Measurements from ENCODE around the gene PPP1R1B. TPM values are rescaled to one million over a fixed set of nuclear protein-coding genes. Genes with fewer than 3 reads are reported as not detected.
A peak's percentile ranks its signal among the peaks of the same experiment; 100 is the strongest.

PPP1R1B gene
- total RNA-seq, 1 donor: not detected

DNA sequence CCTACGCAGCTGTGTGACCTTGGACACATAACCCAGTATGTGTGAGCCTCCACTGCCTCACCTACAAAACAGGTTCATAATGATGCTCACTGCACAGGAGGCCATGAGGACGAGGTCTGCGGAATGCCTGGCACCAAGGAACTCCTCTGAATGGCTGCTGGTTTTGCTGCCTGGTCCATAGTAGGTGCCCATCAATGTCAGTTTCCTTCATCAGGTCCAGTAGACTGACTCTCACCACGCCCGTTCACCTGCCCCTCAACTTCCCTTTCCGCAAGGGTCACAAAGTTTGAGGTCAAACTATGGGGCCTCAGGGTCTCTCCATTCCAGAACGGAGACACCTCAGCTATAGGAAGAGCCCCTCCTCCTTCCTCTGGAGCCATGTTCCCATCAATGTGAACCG is 50.3 kb downstream of the PPP1R1B start:
- H3K27ac ChIP-seq (ENCODE audit: low read depth, low read length): no peak overlapping the region
- TF ChIP-seq CTCF (IDR thresholded peaks at IDR 0.05; ENCODE audit: extremely low read depth, low read depth, low read length): no peak
- peaks cover 8% of the 10 kb centered on the region for H4K20me1 ChIP-seq (ENCODE audit: insufficient read depth, low read length)
- H3K36me3 ChIP-seq (ENCODE audit: insufficient read depth, low read length): no peaks in the 10 kb centered on the region
- peak; percentile 73 for DNase-seq (ENCODE audit: insufficient read length, low spot score, missing footprints)
- no peaks in the 10 kb centered on the region for H3K79me2 ChIP-seq (ENCODE audit: insufficient read depth, low read length)
- H3K4me1 ChIP-seq (ENCODE audit: insufficient read depth, low read length): no peaks in the 10 kb centered on the region
- no peak overlapping the region for H2AFZ ChIP-seq (ENCODE audit: low read length)
- H3K4me3 ChIP-seq (ENCODE audit: insufficient read depth, low read length): no peak overlapping the region
- no peak overlapping the region for H3K4me2 ChIP-seq (ENCODE audit: insufficient read depth, low read length)
- H3K27me3 ChIP-seq (ENCODE audit: insufficient read depth, low read length): peaks cover under 1% of the 10 kb centered on the region
- H3K9me3 ChIP-seq (ENCODE audit: low read depth, low read length): no peaks in the 10 kb centered on the region

DNA sequence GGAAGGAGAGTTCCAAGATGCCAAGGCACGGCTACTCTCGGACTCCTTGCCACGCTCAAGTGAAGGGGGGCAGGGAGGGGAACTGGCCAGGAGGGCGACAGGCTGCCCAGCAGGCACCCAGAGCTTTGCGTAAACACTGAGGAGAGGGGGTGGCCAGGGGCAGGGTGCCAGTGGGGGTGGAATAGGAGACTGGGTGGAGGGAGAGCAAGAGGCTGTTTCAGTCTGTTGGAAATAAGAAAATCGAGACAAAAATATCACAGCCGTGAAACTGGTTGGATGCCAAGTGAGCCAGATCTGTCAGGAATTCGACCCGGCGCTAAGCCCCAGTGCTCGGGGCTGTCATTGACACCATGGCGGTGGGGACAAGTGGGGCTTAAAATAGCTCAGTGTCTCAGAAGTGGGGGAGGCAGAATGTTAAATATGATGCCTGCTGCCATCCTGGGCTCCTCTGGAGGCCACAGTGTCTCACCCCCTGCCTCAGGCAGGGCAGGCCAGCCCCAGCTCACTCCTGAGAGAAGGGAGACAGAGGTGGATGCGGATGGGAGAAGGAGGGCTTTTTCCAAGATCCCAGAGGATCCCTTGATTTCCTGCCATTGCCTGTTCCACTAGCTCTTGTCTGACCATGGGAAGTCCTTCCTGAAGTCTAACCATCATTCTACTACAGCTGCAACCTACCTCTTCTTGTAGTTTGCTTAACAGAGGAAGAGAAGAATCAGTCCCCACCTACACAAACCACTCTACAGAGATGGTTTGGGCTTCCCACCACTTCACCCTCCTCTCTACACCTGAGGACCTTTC is 51.0 kb downstream of the PPP1R1B start:
- Histone ChIP-seq H3K79me2 (ENCODE audit: insufficient read depth, low read length) (no peaks in the 10 kb centered on the region), H2AFZ (ENCODE audit: low read length) (no peak overlapping the region), H4K20me1 (ENCODE audit: insufficient read depth, low read length) (peaks cover 8% of the 10 kb centered on the region), H3K27me3 (ENCODE audit: insufficient read depth, low read length) (no peaks in the 10 kb centered on the region), H3K36me3 (ENCODE audit: insufficient read depth, low read length) (no peaks in the 10 kb centered on the region), H3K9me3 (ENCODE audit: low read depth, low read length) (no peaks in the 10 kb centered on the region), H3K27ac (ENCODE audit: low read depth, low read length) (no peak overlapping the region), H3K4me2 (ENCODE audit: insufficient read depth, low read length) (no peak overlapping the region), H3K4me1 (ENCODE audit: insufficient read depth, low read length) (no peaks in the 10 kb centered on the region), H3K4me3 (ENCODE audit: insufficient read depth, low read length) (no peak overlapping the region)
- no peak for TF ChIP-seq CTCF (IDR thresholded peaks at IDR 0.05; ENCODE audit: extremely low read depth, low read depth, low read length)
- DNase-seq (ENCODE audit: insufficient read length, low spot score, missing footprints): peak; percentile 52

DNA sequence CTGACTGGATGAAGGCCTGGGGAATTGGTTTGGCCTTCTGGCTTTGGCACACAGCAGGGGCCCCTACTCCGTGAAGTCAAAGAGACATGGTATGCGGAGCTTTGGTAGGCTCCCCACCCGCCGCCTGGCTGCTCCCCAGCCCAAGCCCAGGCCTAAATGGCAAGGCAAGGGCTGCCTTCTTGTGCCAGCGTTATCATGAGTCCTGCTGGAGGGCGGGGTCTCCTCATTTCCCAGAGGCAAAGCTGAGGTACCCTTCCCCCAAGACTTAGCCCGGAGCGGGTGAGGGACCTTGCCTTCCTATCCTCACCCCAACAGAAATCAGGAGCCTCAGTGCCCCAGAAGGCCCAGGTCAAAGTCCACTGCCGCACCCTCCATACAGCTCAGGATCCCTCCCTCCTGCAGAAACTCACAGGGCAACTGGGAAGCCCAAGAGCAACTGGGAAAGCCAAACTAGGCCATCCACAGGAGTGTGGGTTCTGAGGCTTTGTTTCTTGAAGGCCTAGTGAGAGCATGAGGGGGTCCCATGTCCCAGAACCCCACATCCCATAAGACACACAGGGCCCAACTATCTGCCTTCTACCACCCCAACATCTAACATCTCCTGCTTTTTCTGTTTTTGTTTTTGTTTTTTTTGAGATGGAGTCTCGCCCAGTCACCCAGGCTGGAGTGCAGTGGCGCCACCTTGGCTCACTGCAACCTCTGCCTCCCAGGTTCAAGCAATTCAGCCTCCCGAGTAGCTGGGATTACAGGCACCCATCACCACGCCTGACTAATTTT is 51.8 kb downstream of the PPP1R1B start:
- Histone ChIP-seq H3K36me3 (ENCODE audit: insufficient read depth, low read length) (no peaks in the 10 kb centered on the region), H3K79me2 (ENCODE audit: insufficient read depth, low read length) (no peaks in the 10 kb centered on the region), H3K27me3 (ENCODE audit: insufficient read depth, low read length) (no peaks in the 10 kb centered on the region), H3K9me3 (ENCODE audit: low read depth, low read length) (no peaks in the 10 kb centered on the region), H3K4me1 (ENCODE audit: insufficient read depth, low read length) (no peaks in the 10 kb centered on the region), H2AFZ (ENCODE audit: low read length) (no peak overlapping the region), H3K4me3 (ENCODE audit: insufficient read depth, low read length) (no peak overlapping the region), H3K27ac (ENCODE audit: low read depth, low read length) (no peak overlapping the region), H4K20me1 (ENCODE audit: insufficient read depth, low read length) (peaks cover 8% of the 10 kb centered on the region), H3K4me2 (ENCODE audit: insufficient read depth, low read length) (no peak overlapping the region)
- TF ChIP-seq CTCF (IDR thresholded peaks at IDR 0.05; ENCODE audit: extremely low read depth, low read depth, low read length): no peak
- DNase-seq (ENCODE audit: insufficient read length, low spot score, missing footprints): peak; percentile 46
